CD4-positive, CD25-positive, alpha-beta regulatory T cell (primary cell): ENCODE measurements around the gene NTF3. TPM values are rescaled to one million over a fixed set of nuclear protein-coding genes. Genes with fewer than 3 reads are reported as not detected.

Experiments used
- ATAC-seq, 2 donors: fragments of 150-1000 bp; cut with Tn5 transposase; one replicate each; pipeline ENCODE4 v1.10.0; 2021; ENCODE audit warnings: low read depth in 2 of 2, moderate number of reproducible peaks in 2 of 2, moderate library complexity in 1 of 2
- DNase-seq, 3 donors: peaks; one replicate each; pipeline versions ENCODE4 v3.0.0 to v3.0.0-alpha.2; 2012 to 2022; ENCODE audit warnings: mixed read lengths in 1 of 3
- H3K27ac ChIP-seq: one replicate; pipeline ENCODE4 v1.7.0; 2013; ENCODE audit warnings: mild to moderate bottlenecking, low read length; ENCODE audit not compliant: insufficient read depth, poor library complexity, severe bottlenecking
- H3K27me3 ChIP-seq: one replicate; pipeline ENCODE4 v1.7.0; 2013; ENCODE audit warnings: low read length; ENCODE audit not compliant: control insufficient read depth, insufficient read depth
- H3K36me3 ChIP-seq: one replicate; pipeline ENCODE4 v1.7.0; 2013; ENCODE audit warnings: mild to moderate bottlenecking, low read length, moderate library complexity; ENCODE audit not compliant: control insufficient read depth, insufficient read depth
- H3K4me1 ChIP-seq: 2 replicates; pipeline ENCODE4 v1.7.0; 2013; ENCODE audit warnings: mild to moderate bottlenecking, low read length; ENCODE audit not compliant: insufficient read depth, control insufficient read depth, poor library complexity, severe bottlenecking
- H3K4me3 ChIP-seq: one replicate; pipeline ENCODE4 v1.7.0; 2013; ENCODE audit warnings: low read depth, mild to moderate bottlenecking, low read length, moderate library complexity
- H3K9me3 ChIP-seq, 2 experiments: 1 replicate in 1 of 2; 2 replicates in 1 of 2; pipeline ENCODE4 v1.7.0; 2013; ENCODE audit warnings: low read length in 2 of 2, mild to moderate bottlenecking in 1 of 2, moderate library complexity in 1 of 2; ENCODE audit not compliant: control insufficient read depth in 2 of 2
- H3K27ac Mint-ChIP-seq, 3 donors: one replicate each; pipeline ENCODE4 v1.8.0; 2020 to 2022; ENCODE audit warnings: mild to moderate bottlenecking in 3 of 3, mixed read lengths in 3 of 3, moderate library complexity in 2 of 3
- H3K27me3 Mint-ChIP-seq: one replicate; pipeline ENCODE4 v1.8.0; 2022; ENCODE audit warnings: mild to moderate bottlenecking, mixed read lengths
- H3K36me3 Mint-ChIP-seq: one replicate; pipeline ENCODE4 v1.8.0; 2020; ENCODE audit warnings: mixed read lengths
- H3K4me1 Mint-ChIP-seq, 4 donors: one replicate each; pipeline ENCODE4 v1.8.0; 2020 to 2022; ENCODE audit warnings: mixed read lengths in 4 of 4, mild to moderate bottlenecking in 1 of 4
- H3K4me3 Mint-ChIP-seq, 4 donors: one replicate each; pipeline ENCODE4 v1.8.0; 2020 to 2022; ENCODE audit warnings: mild to moderate bottlenecking in 4 of 4, mixed read lengths in 4 of 4, moderate library complexity in 3 of 4
- H3K9me3 Mint-ChIP-seq, 7 donors: one replicate each; pipeline ENCODE4 v1.8.0; 2020 to 2022; ENCODE audit warnings: mixed read lengths in 7 of 7, mild to moderate bottlenecking in 3 of 7, moderate library complexity in 2 of 7
- polyA plus RNA-seq, 4 donors: library from polyadenylated mRNA; unstranded; fragments of 300-500 nt; fragmentation: Illumina TruSeq; gene quantifications; one replicate each; pipeline ENCODE4 v1.2.3, GENCODE V29; 2021
- total RNA-seq: library from RNA; stranded (reverse); gene quantifications from one replicate; pipeline ENCODE4 v1.2.3, GENCODE V29; 2022

NTF3 gene
- total and polyA plus RNA-seq, 5 donors from 2014 or later, result not detected

GRCh38 chr12:5464096-5464495 lies 32.2 kb downstream of the NTF3 start:
- H3K4me3 ChIP-seq, result no peak overlapping the region
- H3K27me3 ChIP-seq, result peaks cover 2% of the 10 kb centered on the region
- no peaks in the 10 kb centered on the region for H3K36me3 ChIP-seq
- H3K9me3 ChIP-seq, result no peaks in the 10 kb centered on the region
- ATAC-seq (no peak), DNase-seq (no peak)
- H3K4me1 ChIP-seq, result no peaks in the 10 kb centered on the region
- no peaks in the 10 kb centered on the region for H3K36me3 Mint-ChIP-seq
- no peak overlapping the region for H3K27ac Mint-ChIP-seq
- peaks cover 0 to 1% (median 0%) of the 10 kb centered on the region in 7 donors for H3K9me3 Mint-ChIP-seq
- H3K27ac ChIP-seq, result no peak overlapping the region
- H3K4me1 Mint-ChIP-seq, result no peaks in the 10 kb centered on the region
- no peak overlapping the region for H3K4me3 Mint-ChIP-seq
- no peaks in the 10 kb centered on the region for H3K27me3 Mint-ChIP-seq

GRCh38 chr12:5465384-5465783 lies 33.5 kb downstream of the NTF3 start:
- Histone ChIP-seq H3K4me3 (no peak overlapping the region), H3K36me3 (no peaks in the 10 kb centered on the region), H3K27ac (no peak overlapping the region), H3K9me3 (no peaks in the 10 kb centered on the region), H3K4me1 (no peaks in the 10 kb centered on the region), H3K27me3 (peaks cover 2% of the 10 kb centered on the region)
- H3K9me3 Mint-ChIP-seq, result peaks cover 0 to 1% (median 0%) of the 10 kb centered on the region in 7 donors
- H3K4me1 Mint-ChIP-seq, result no peaks in the 10 kb centered on the region
- H3K27me3 Mint-ChIP-seq, result no peaks in the 10 kb centered on the region
- H3K36me3 Mint-ChIP-seq, result no peaks in the 10 kb centered on the region
- ATAC-seq (no peak), DNase-seq (no peak)
- no peak overlapping the region for H3K4me3 Mint-ChIP-seq
- H3K27ac Mint-ChIP-seq, result no peak overlapping the region

DNA sequence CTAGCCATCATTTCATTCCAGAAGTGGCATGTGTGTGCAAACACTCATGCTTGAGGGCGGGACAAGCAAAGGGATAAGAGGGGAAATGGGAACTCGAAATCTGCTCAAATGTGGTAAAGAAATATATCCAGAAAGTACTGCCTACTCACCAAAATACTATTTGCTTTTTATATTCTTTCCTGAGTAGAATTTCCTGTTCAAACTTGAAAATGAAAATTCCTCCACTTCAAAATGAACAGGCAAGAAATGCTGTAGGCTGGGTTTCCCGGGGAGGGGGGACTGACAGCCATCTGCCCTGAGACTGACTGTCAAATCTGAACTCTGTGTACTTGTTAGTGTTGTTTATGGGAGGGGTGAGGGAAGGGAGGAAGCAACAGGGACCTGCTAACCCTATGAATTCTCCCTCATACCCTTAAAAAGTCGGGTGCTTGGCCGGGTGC lies 34.6 kb downstream of the NTF3 start:
- ATAC-seq, result no peak
- Histone ChIP-seq H3K9me3 (no peaks in the 10 kb centered on the region), H3K4me3 (no peak overlapping the region), H3K27ac (no peak overlapping the region), H3K4me1 (no peaks in the 10 kb centered on the region), H3K36me3 (no peaks in the 10 kb centered on the region), H3K27me3 (peaks cover 2% of the 10 kb centered on the region)
- H3K36me3 Mint-ChIP-seq, result no peaks in the 10 kb centered on the region
- peaks cover 0 to 1% (median 0%) of the 10 kb centered on the region in 7 donors for H3K9me3 Mint-ChIP-seq
- H3K4me3 Mint-ChIP-seq, result no peak overlapping the region
- H3K4me1 Mint-ChIP-seq, result no peaks in the 10 kb centered on the region
- DNase-seq, result no peak
- no peak overlapping the region for H3K27ac Mint-ChIP-seq
- H3K27me3 Mint-ChIP-seq, result no peaks in the 10 kb centered on the region

DNA sequence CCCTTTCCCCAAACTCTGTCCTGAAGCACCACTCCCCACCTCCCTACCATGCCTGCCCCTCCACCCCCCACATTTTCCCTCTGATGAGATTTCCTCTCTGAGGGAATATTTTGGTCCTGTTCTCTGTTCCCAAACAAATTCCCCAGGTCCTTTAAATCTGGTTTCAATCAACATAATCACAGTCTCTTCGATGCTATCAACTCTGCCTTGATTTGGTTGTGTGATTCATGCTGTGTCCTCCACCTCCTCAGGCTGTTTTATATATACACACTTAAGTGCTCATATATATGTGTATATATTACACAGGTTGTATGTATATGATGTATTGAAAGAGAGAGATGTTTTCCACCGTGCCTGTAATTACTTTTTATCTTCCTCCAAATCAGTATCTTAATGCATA lies 36.0 kb downstream of the NTF3 start:
- Histone ChIP-seq H3K4me3 (no peak overlapping the region), H3K4me1 (no peaks in the 10 kb centered on the region), H3K36me3 (no peaks in the 10 kb centered on the region), H3K27me3 (peaks cover 4% of the 10 kb centered on the region), H3K27ac (no peak overlapping the region), H3K9me3 (no peaks in the 10 kb centered on the region)
- Mint-ChIP-seq H3K4me1 (no peaks in the 10 kb centered on the region), H3K9me3 (peaks cover 0 to 1% (median 0%) of the 10 kb centered on the region in 7 donors), H3K36me3 (no peaks in the 10 kb centered on the region), H3K4me3 (no peak overlapping the region), H3K27ac (no peak overlapping the region), H3K27me3 (no peaks in the 10 kb centered on the region)
- DNase-seq (no peak), ATAC-seq (no peak)

DNA sequence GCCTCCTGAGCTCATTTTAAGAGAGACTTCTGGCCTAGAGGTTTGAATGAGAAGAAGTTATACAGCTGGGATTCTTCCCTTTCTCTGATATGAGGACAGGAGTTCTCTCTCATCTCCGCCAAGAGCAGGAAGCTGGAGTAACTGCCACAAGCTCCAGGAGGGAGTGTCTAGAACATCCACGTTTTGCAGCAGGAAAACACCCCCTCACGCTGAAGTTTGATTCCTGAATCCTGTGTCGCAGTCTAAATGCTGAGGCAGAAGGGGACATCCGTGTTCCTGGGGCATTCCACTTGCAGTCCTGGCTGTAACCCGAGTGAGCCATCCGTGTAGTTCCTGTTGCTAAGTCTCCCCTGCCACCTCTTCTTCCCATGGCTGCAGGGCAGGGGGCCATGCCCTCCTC lies 38.3 kb downstream of the NTF3 start:
- peaks cover 0 to 1% (median 0%) of the 10 kb centered on the region in 7 donors for H3K9me3 Mint-ChIP-seq
- no peaks in the 10 kb centered on the region for H3K36me3 Mint-ChIP-seq
- H3K27ac Mint-ChIP-seq, result no peak overlapping the region

DNA sequence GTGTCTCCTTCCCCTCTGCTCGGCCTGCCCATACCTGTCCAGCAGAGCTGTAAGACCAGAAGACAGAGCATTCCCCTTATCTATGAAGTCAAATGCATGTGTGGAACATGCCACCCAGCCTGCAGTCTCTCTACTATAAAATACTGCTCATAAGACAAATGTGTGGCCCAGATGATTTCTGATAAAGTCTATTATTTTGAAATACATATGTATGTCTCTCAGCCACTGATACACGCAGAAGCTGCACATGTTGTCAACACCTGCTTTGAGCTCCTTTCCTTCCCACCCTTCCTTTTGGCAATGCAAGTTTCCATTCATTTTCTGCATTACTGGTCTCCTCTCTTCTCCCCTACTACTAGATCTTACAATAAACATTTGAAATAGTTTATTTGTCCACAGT lies 38.8 kb downstream of the NTF3 start:
- Histone ChIP-seq H3K27ac (no peak overlapping the region), H3K4me3 (no peak overlapping the region), H3K9me3 (no peaks in the 10 kb centered on the region), H3K27me3 (peaks cover 2% of the 10 kb centered on the region), H3K36me3 (no peaks in the 10 kb centered on the region), H3K4me1 (no peaks in the 10 kb centered on the region)
- DNase-seq (no peak), ATAC-seq (no peak)
- H3K4me1 Mint-ChIP-seq, result no peaks in the 10 kb centered on the region
- H3K36me3 Mint-ChIP-seq, result no peaks in the 10 kb centered on the region
- peaks cover 0 to 1% (median 0%) of the 10 kb centered on the region in 7 donors for H3K9me3 Mint-ChIP-seq
- H3K4me3 Mint-ChIP-seq, result no peak overlapping the region
- no peaks in the 10 kb centered on the region for H3K27me3 Mint-ChIP-seq
- no peak overlapping the region for H3K27ac Mint-ChIP-seq

More for the DNA sequence above, 38.3 kb downstream of the NTF3 start:
- no peak overlapping the region for H3K4me3 Mint-ChIP-seq
- no peaks in the 10 kb centered on the region for H3K9me3 ChIP-seq
- no peaks in the 10 kb centered on the region for H3K27me3 Mint-ChIP-seq
- no peaks in the 10 kb centered on the region for H3K36me3 ChIP-seq
- no peaks in the 10 kb centered on the region for H3K4me1 Mint-ChIP-seq
- H3K27me3 ChIP-seq, result peaks cover 2% of the 10 kb centered on the region
- H3K27ac ChIP-seq, result no peak overlapping the region
- H3K4me3 ChIP-seq, result no peak overlapping the region
- H3K4me1 ChIP-seq, result no peaks in the 10 kb centered on the region
- ATAC-seq (no peak), DNase-seq (no peak)

DNA sequence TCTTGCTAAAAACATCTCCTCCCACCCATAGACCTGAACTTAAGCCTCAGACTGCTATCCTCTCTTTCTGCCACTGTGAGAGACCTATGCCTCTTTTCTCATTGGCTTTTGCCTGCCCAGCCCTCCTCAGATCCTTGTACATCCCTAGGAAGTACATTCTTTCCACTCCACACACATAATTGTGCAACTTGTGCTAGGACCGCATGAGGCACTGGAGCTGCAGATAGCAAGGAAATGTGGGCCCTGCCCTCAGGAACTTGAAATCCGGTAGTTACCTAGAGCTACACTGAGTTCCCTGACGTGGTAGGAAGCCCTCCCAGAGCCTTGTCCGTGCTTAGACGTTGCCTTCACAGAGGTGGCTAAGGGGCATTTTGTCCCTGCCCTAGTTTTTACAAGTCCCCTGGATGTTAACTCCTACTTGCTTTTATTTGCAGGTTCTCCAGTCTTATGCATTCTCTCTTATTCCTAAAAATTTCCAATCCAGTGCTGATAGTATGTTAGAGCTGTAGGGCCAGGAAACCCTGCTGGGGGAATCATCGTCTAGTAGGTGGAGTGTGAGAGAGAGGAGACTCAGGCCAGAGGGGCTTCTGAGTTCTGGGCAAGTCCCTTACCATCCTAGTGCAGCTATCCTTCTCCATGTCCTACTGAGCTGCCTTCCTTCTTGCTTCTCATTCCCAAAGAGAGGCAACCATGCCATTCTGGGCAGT lies 41.3 kb downstream of the NTF3 start:
- Mint-ChIP-seq H3K36me3 (no peaks in the 10 kb centered on the region), H3K4me3 (no peak overlapping the region), H3K9me3 (peaks cover 0 to 1% (median 0%) of the 10 kb centered on the region in 7 donors), H3K4me1 (no peaks in the 10 kb centered on the region), H3K27me3 (no peaks in the 10 kb centered on the region), H3K27ac (peak overlapping the region in 1 of 3 donors; percentile 27)
- no peaks in the 10 kb centered on the region for H3K36me3 ChIP-seq
- H3K4me3 ChIP-seq, result no peak overlapping the region
- no peaks in the 10 kb centered on the region for H3K9me3 ChIP-seq
- H3K27me3 ChIP-seq, result peaks cover 2% of the 10 kb centered on the region
- DNase-seq, result no peak
- no peaks in the 10 kb centered on the region for H3K4me1 ChIP-seq
- no peak for ATAC-seq
- no peak overlapping the region for H3K27ac ChIP-seq

- no peaks in the 10 kb centered on the region for H3K9me3 ChIP-seq
- no peak overlapping the region for H3K4me3 ChIP-seq
- ATAC-seq (no peak), DNase-seq (no peak)
- peak overlapping the region in 1 of 3 donors; percentile 27 for H3K27ac Mint-ChIP-seq
- no peaks in the 10 kb centered on the region for H3K36me3 Mint-ChIP-seq
- no peaks in the 10 kb centered on the region for H3K27me3 Mint-ChIP-seq
- peaks cover 2% of the 10 kb centered on the region for H3K27me3 ChIP-seq
- no peaks in the 10 kb centered on the region for H3K4me1 ChIP-seq
- H3K4me3 Mint-ChIP-seq, result no peak overlapping the region
- H3K36me3 ChIP-seq, result no peaks in the 10 kb centered on the region
- H3K27ac ChIP-seq, result no peak overlapping the region
- H3K4me1 Mint-ChIP-seq, result no peaks in the 10 kb centered on the region
- peaks cover 0 to 1% (median 0%) of the 10 kb centered on the region in 7 donors for H3K9me3 Mint-ChIP-seq
These were observed 41.8 kb downstream of the NTF3 start for GRCh38 chr12:5473783-5474116.
